Measurements from ENCODE around the gene NEBL.
"Not testable (repeated sequence)": the region's sequence is repeated elsewhere in the genome, so short reads cannot be mapped to it uniquely, and the experiment has no call there.

NEBL gene, protein sequence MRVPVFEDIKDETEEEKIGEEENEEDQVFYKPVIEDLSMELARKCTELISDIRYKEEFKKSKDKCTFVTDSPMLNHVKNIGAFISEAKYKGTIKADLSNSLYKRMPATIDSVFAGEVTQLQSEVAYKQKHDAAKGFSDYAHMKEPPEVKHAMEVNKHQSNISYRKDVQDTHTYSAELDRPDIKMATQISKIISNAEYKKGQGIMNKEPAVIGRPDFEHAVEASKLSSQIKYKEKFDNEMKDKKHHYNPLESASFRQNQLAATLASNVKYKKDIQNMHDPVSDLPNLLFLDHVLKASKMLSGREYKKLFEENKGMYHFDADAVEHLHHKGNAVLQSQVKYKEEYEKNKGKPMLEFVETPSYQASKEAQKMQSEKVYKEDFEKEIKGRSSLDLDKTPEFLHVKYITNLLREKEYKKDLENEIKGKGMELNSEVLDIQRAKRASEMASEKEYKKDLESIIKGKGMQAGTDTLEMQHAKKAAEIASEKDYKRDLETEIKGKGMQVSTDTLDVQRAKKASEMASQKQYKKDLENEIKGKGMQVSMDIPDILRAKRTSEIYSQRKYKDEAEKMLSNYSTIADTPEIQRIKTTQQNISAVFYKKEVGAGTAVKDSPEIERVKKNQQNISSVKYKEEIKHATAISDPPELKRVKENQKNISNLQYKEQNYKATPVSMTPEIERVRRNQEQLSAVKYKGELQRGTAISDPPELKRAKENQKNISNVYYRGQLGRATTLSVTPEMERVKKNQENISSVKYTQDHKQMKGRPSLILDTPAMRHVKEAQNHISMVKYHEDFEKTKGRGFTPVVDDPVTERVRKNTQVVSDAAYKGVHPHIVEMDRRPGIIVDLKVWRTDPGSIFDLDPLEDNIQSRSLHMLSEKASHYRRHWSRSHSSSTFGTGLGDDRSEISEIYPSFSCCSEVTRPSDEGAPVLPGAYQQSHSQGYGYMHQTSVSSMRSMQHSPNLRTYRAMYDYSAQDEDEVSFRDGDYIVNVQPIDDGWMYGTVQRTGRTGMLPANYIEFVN

DNA sequence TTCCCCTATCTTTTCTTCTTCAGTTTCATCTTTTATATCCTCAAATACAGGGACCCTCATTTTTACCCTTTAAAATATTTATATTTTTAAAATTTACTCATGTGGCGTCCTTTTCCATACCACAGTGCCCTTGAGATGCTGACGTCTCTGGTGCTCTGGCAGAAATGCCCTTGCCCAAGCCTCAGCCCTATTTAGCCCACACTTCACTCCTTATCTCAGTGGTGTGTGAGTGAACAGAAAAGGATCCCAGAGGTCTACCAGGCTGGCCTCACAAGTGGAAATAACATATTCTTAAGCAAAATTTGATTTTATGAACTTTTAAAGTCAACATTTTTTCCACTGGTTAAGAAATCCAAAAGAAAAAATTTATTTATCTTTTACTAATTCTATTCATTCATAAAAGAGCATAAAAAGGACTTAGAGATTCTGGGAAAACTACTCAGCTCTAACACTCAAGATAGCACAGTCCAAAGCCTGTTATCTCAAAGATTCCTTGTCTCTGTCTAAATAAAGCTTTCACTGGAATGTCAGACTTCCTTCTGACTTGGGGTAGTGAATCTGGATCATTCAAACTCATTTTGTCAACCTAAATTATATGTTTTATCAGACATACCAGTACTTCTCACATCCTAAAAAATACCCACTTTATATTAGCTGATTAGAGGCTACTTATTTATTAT lies at the start of gene NEBL:
TSS of gene NEBL (minus strand) at position 166 of the 680 bp plus-strand sequence. CDS start at position 60, 106 bp downstream.
- H3K4me1 Mint-ChIP-seq = no peaks in the 10 kb centered on the region
- H3K4me3 Mint-ChIP-seq = no peak within 1 kb of the TSS
- peaks cover 4% of the 10 kb centered on the region for H3K27me3 Mint-ChIP-seq
- DNase-seq (no peak), ATAC-seq (no peak)
- no peak within 1 kb of the TSS for H3K27ac Mint-ChIP-seq
- peaks cover 0 to 5% of the 10 kb centered on the region in 2 donors for H3K9me3 Mint-ChIP-seq

DNA sequence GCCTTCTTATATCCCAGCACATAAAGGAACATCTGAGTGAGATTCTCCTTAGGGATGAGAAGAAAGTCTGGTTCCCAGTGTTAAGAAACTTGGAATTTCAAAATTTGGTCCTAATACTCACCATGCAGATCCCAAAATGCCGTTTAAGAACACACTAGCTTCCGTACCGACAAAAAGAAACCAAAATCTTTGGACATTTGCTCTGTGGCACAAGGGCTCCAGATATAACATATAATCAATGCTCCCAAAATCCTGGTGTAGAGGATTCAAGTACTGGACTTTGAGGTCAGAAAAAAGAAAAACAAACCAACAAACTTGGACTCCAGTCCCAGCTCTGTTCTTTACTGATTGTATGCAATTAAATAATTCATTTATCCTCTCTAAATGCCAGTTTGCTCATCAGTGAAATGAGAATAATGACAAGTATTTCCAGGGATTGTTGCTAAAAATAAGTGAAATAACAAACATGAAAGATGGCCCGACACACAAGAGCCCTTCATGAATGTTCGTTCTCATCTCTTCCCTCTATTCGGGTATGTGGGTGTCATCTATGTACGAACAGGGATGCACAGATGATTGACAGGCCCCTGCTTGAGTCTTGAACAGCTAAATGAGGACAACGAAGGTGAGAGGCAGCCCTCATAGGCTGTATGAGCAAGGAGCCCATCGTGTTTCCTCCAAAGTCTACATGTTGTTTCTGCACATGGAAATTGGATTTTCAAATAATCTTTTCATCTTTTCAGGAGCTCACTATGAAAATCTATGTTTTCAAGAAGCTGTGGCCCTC lies 48.6 kb upstream of the NEBL start:
- Mint-ChIP-seq H3K4me1 (no peaks in the 10 kb centered on the region), H3K4me3 (no peak overlapping the region), H3K27ac (no peak overlapping the region), H3K27me3 (no peaks in the 10 kb centered on the region), H3K9me3 (no peaks in the 10 kb centered on the region)
- DNase-seq (no peak), ATAC-seq (no peak)

DNA sequence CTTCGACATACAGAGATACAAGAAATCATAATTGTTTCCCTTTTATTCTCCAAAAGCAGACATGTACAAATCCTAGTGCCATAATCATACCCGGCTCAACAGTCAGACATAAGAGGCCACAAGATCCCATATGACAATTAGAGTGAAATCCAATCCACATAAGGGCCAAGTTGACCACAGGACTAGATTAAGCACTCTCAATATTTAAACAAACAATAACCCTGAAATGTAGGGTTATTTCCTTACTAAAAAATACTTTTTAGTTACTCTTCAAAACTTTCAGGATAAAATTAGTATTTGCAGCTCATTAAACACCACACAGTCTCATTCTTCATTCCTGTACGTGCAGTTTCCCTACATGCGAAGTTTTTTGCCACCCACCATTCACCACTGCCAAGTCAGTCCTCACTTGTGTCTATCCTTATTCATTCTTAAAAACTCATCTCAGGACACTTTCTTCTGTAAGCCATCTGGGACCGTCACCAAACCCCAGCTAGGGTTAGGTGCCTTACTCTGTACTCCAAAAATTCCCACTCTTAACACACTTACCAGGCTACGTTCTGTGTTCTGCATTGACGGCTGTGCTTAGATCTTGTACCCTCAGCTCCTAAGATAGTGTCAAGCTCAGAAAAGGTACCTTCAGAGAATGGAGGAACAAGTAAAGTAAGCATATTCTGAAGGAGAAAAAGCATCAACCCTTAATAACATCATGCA lies 47.8 kb upstream of the NEBL start:
- ATAC-seq = no peak
- no peak overlapping the region for H3K4me3 Mint-ChIP-seq
- H3K4me1 Mint-ChIP-seq = no peaks in the 10 kb centered on the region

DNA sequence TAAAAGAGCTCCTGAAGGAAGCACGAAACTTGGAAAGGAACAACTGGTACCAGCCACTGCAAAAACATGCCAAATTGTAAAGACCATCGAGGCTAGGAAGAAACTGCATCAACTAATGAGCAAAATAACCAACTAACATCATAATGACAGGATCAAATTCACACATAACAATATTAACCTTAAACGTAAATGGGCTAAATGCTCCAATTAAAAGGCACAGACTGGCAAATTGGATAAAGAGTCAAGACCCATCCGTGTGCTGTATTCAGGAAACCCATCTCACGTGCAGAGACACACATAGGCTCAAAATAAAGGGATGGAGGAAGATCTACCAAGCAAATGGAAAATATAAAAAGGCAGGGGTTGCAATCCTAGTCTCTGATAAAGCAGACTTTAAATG lies 42.3 kb upstream of the NEBL start:
- H3K4me1 Mint-ChIP-seq, H3K27ac Mint-ChIP-seq, H3K4me3 Mint-ChIP-seq, H3K27me3 Mint-ChIP-seq, ATAC-seq, DNase-seq: not testable (repeated sequence)
- H3K9me3 Mint-ChIP-seq = peaks cover 5 to 22% of the 10 kb centered on the region in 2 donors

More for the DNA sequence above, 47.8 kb upstream of the NEBL start:
- H3K27me3 Mint-ChIP-seq = no peaks in the 10 kb centered on the region
- H3K27ac Mint-ChIP-seq = no peak overlapping the region
- no peaks in the 10 kb centered on the region for H3K9me3 Mint-ChIP-seq
- no peak for DNase-seq

DNA sequence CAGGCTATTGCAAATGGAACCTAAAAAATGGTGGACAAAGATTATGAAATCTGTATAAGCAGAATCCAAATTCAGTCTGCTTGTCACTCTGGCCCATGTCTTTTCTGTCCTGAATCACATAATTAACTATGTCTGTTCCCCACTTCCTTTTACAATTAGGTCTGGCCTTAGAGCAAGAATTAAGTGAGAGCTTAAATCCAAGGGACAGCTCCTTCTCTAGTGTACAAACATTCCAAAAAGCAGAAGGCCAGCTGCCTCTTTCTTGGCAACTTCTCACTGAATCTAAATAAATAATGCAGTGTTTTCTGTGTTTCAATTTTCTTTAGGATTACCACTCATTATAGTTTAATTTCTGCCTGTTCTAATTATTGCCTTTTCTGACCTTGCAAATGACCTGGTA lies 39.3 kb upstream of the NEBL start:
- Mint-ChIP-seq H3K4me1 (no peaks in the 10 kb centered on the region), H3K27ac (no peak overlapping the region), H3K9me3 (peaks cover 10 to 22% of the 10 kb centered on the region in 2 donors), H3K27me3 (no peaks in the 10 kb centered on the region), H3K4me3 (no peak overlapping the region)
- ATAC-seq (no peak), DNase-seq (no peak)

DNA sequence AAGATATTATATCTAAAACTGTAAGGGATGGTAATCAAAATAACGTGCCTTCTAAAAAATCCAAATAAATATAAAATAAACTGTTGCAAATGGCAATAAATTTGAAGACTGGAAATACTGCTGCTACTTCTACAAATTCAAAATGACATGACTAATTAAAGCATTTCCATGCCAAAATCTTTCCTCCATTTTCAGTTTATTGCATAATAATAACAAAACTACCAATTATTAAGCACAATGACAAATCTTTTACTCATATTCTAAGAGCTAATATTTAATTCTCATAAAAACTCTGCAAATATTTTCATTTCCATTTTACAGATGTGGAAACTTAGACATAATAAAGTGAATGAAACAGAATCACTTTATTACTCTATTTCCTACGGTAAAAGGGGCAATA lies 38.8 kb upstream of the NEBL start:
- DNase-seq = no peak
- Mint-ChIP-seq H3K4me1 (no peaks in the 10 kb centered on the region), H3K27me3 (no peaks in the 10 kb centered on the region), H3K27ac (no peak overlapping the region), H3K4me3 (no peak overlapping the region), H3K9me3 (peaks cover 10 to 22% of the 10 kb centered on the region in 2 donors)
- no peak for ATAC-seq

DNA sequence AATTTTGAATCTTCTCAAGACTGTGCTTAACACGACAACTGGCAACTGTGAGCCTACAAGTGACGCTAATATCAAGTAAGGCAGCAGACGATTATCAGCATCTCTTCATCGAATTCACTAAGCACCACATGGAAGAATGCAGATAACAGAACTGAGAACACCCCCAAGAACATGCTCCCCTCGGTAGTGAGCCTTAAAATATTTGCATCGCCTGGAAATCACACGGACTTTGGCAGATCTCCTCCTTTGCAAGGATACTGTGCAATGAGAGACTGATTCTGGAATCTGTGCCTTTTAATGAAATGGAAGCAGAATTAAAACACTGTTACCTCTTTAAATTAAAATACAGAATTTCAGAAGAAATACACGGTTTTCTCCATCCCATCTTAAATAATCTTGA lies 38.2 kb upstream of the NEBL start:
- Mint-ChIP-seq H3K27ac (no peak overlapping the region), H3K9me3 (peaks cover 10 to 22% of the 10 kb centered on the region in 2 donors), H3K27me3 (no peaks in the 10 kb centered on the region), H3K4me1 (no peaks in the 10 kb centered on the region), H3K4me3 (no peak overlapping the region)
- no peak for ATAC-seq
- no peak for DNase-seq

DNA sequence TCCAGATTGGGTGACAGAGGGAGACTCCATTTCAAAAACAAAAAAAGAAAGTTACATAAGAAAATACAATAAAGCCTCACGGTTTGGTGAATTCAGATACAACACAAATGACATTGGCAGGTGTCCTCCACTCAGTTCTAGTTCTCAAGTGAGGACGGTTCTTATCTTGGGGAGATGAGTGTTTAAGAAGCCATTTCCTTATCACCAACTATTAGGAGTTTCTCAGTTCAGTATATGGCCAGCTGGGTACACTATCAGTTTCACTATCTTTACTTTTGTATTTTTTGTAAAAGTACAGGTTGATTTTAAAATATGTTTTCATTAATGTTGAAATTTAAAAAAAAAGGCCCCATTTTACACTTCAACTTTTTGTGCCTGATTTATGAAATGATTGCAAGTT lies 36.6 kb upstream of the NEBL start:
- no peaks in the 10 kb centered on the region for H3K4me1 Mint-ChIP-seq
- no peaks in the 10 kb centered on the region for H3K27me3 Mint-ChIP-seq
- peaks cover 8 to 15% of the 10 kb centered on the region in 2 donors for H3K9me3 Mint-ChIP-seq
- DNase-seq (no peak), ATAC-seq (no peak)
- no peak overlapping the region for H3K4me3 Mint-ChIP-seq
- H3K27ac Mint-ChIP-seq = no peak overlapping the region

DNA sequence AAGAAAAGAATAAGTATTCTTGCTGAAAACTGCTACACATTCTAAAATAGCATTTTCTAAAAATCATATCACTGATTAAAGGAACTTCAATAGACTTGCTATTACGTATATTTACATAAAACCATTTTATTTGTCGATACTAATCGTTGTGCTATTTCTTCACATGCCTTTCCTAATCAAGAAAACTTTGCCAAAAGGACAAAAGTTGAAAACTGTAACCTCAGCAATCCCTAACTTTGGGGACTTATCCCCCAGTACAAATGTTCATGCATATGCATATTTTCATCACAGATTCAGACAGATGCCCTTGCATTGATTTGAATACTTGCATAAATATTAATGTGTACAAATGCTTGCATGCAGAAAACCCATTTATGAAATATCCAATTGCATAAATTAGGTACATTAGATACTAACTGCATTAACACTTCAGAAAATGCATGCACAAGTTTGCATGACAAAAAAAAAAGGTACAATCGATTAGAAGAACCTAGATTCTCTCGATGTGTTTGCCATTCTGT lies 35.6 kb upstream of the NEBL start:
- no peaks in the 10 kb centered on the region for H3K27me3 Mint-ChIP-seq
- peaks cover 4 to 10% of the 10 kb centered on the region in 2 donors for H3K9me3 Mint-ChIP-seq
- no peaks in the 10 kb centered on the region for H3K4me1 Mint-ChIP-seq
- ATAC-seq (no peak), DNase-seq (no peak)
- no peak overlapping the region for H3K27ac Mint-ChIP-seq
- H3K4me3 Mint-ChIP-seq = no peak overlapping the region

DNA sequence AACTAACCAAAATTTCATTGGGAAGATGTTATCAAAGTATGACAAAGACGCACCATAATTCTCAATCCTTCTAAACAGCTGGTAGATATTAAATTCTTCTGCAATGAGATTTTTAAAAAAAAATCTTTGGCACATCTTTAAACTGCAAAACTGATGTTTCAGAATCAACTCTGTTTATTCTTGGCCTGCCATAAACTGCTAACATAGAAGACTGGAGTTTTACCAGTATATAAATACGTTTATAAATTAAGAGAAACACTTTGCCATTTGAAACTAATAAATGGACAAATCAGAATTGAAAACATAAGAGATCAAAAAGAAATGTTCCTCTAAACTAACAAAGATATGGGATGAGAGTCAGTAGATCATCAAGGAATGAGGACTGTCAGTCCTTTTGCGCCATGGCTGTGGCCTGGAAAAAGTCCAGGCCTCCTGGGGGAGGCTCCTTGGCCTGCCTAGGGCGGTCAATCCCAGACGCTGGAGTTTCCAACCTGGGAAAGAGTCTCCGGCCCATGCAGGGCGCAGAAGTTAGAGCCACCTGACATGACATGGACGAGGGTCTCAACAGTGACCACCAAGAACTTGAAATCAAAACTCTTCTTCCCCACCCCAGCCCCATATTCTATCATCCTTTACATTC lies 34.2 kb upstream of the NEBL start:
- H3K4me3 Mint-ChIP-seq = no peak overlapping the region
- no peaks in the 10 kb centered on the region for H3K4me1 Mint-ChIP-seq
- no peak for DNase-seq
- no peak overlapping the region for H3K27ac Mint-ChIP-seq
- H3K27me3 Mint-ChIP-seq = no peaks in the 10 kb centered on the region
- peaks cover 0 to 4% of the 10 kb centered on the region in 2 donors for H3K9me3 Mint-ChIP-seq
- no peak for ATAC-seq

DNA sequence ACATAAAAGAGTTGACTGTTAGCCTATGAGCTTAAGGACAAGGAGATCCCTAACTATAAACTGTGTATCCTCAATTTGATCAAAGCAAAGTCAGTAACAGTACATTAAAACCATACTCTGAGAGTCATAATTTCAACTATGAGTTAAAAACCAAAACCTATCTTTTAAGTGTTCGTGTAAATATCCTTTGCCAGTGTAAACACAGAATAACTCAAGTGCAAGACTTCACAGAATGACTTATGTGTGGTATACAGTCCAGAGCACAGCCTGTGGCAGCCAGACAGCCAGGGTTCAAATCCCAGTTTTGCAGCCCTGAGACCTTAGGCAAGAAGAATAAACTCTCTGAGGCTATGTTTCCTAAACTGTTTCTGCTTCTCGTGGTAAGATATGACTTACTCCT lies 30.3 kb upstream of the NEBL start:
- Mint-ChIP-seq H3K4me1 (no peaks in the 10 kb centered on the region), H3K4me3 (no peak overlapping the region), H3K27ac (no peak overlapping the region), H3K27me3 (no peaks in the 10 kb centered on the region), H3K9me3 (peaks cover 0 to 4% of the 10 kb centered on the region in 2 donors)
- DNase-seq = no peak
- no peak for ATAC-seq

DNA sequence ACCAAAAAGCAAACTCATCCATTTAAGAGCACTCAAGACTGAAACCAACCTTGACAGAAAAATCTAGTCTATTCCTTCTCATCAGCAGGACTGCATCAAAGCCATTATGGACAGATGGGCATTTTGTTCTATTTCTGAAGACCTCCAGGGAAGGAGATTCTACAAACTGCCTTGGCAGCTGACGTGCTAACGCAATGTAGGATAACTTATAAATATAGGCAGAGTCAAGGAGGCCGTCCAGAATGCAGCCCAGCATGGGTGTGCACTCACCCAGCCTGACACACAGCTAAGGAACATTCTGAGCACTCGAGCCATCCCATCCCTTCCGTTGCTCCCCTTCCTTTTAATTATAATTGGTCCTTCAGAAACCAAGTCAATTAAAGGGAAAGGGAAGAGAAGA lies 25.3 kb upstream of the NEBL start:
- Mint-ChIP-seq H3K4me3 (no peak overlapping the region), H3K27ac (no peak overlapping the region), H3K4me1 (no peaks in the 10 kb centered on the region), H3K27me3 (no peaks in the 10 kb centered on the region), H3K9me3 (no peaks in the 10 kb centered on the region)
- DNase-seq = no peak
- no peak for ATAC-seq

DNA sequence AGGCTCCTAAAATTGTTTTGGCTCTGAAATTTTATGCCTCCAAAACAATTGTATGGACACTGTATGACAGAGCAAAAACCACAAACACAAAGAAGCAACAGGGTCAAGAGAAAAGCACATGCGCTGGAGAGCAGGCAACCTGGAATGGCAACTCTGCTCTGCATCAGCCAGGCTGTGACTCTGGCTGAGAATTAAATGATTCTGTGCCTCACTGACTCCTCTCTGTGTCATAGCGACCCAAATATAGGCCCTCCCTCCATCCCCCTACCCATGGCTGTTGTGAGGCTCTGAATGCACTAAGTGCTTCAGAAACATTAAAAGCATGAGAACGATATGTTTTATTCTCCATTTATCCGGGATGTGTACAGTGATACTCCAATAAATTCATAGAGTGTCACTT lies 24.9 kb upstream of the NEBL start:
- Mint-ChIP-seq H3K27ac (no peak overlapping the region), H3K9me3 (no peaks in the 10 kb centered on the region), H3K4me3 (no peak overlapping the region), H3K27me3 (no peaks in the 10 kb centered on the region), H3K4me1 (no peaks in the 10 kb centered on the region)
- ATAC-seq (no peak), DNase-seq (no peak)

DNA sequence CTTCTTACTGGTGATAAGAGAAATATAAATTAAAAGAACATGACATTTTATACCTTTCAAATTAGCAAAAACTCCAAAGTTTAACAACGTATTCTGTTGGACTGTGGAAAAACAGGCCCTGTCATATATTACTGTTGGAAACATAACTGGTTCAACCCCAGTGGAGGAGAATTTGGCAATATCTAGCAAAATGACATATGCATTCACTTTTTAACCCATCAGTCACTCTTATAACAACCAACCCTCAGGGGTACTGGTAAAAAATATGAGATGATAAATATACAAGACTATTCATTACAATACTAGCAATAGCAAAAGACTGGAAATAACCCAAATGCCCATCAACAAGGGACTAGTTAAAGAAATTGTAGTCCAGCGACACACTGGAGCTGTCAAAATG lies 22.9 kb upstream of the NEBL start:
- no peaks in the 10 kb centered on the region for H3K4me1 Mint-ChIP-seq
- H3K9me3 Mint-ChIP-seq = no peaks in the 10 kb centered on the region
- H3K27ac Mint-ChIP-seq = no peak overlapping the region
- ATAC-seq = no peak
- H3K4me3 Mint-ChIP-seq = no peak overlapping the region
- no peaks in the 10 kb centered on the region for H3K27me3 Mint-ChIP-seq
- no peak for DNase-seq
